Measurements from ENCODE around the gene GGT5.

DNA sequence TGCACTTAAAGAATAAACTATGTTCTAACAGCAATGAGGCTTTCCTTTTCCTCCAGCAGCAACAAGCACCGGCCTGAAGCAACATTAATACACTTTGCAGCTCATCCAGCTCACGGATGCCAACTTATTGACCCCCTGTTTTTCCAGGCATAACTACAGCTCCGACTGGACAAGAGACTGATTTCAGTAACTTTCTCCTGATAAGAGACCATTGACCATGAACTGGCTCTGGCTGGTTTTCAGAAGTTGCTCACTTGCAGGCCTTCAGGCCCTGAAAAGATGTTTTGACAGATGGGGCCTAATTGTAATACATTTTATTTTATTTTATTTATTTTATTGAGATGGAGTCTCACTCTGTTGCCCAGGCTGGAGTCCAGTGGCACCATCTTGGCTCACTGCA is 27.5 kb downstream of the GGT5 start:
- TF ChIP-seq, protein P1, sequence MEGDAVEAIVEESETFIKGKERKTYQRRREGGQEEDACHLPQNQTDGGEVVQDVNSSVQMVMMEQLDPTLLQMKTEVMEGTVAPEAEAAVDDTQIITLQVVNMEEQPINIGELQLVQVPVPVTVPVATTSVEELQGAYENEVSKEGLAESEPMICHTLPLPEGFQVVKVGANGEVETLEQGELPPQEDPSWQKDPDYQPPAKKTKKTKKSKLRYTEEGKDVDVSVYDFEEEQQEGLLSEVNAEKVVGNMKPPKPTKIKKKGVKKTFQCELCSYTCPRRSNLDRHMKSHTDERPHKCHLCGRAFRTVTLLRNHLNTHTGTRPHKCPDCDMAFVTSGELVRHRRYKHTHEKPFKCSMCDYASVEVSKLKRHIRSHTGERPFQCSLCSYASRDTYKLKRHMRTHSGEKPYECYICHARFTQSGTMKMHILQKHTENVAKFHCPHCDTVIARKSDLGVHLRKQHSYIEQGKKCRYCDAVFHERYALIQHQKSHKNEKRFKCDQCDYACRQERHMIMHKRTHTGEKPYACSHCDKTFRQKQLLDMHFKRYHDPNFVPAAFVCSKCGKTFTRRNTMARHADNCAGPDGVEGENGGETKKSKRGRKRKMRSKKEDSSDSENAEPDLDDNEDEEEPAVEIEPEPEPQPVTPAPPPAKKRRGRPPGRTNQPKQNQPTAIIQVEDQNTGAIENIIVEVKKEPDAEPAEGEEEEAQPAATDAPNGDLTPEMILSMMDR (IDR thresholded peaks at IDR 0.05) = no peak
- no peak for TF ChIP-seq POLR2A (IDR thresholded peaks at IDR 0.05)

Measured in body of pancreas (tissue), 4 donors.